PC-3 (cell line): ENCODE results near the gene TMPRSS13. TPM values are rescaled to one million over a fixed set of nuclear protein-coding genes. Genes with fewer than 3 reads are reported as not detected.

Experiments
- ATAC-seq: fragments of 200-7000 bp; cut with Tn5 transposase; 2 replicates; pipeline ENCODE4 v1.9.1; 2020; ENCODE audit warnings: mild to moderate bottlenecking, moderate library complexity
- BruUV-seq: library from RNA; stranded (reverse); fragments of 400-500 nt; replicated peaks from 2 replicates; lab custom pipeline; 2021; lab: Mats Ljungman, UMichigan
- CTCF ChIA-PET: fragments of 300-600 bp; sonication (Branson Sonifier 250); formaldehyde crosslinking; loops from one replicate; lab custom pipeline; 2022; ENCODE audit warnings: antibody characterized with exemption; lab: Charles Lee
- POLR2A ChIA-PET: fragments of 300-600 bp; sonication (Branson Sonifier 250); formaldehyde crosslinking; loops from one replicate; lab custom pipeline; 2022; ENCODE audit warnings: antibody characterized with exemption; ENCODE audit not compliant: unreplicated experiment; lab: Charles Lee
- DNase-seq: peaks from one replicate; pipeline ENCODE4 v3.0.0-alpha.2; 2015
- H2AFZ ChIP-seq: fragments of 300-600 bp; sonication (generic); 2 replicates; pipeline ENCODE4 v1.6.0; 2016; ENCODE audit warnings: antibody characterized with exemption, low read length
- H3F3A ChIP-seq: fragments of 300-600 bp; sonication (generic); one replicate; pipeline ENCODE4 v1.6.0; 2017; ENCODE audit warnings: antibody characterized with exemption, low read length, control low read depth, mild to moderate bottlenecking; ENCODE audit not compliant: unreplicated experiment
- H3K27ac ChIP-seq: fragments of 300-600 bp; sonication (generic); 2 replicates; pipeline ENCODE4 v1.5.1; 2016; ENCODE audit warnings: mild to moderate bottlenecking, low read length
- H3K27me3 ChIP-seq: fragments of 300-600 bp; sonication (generic); 2 replicates; pipeline ENCODE4 v1.6.1; 2016; ENCODE audit warnings: low read length, mixed read lengths
- H3K36me3 ChIP-seq: fragments of 300-600 bp; sonication (generic); 2 replicates; pipeline ENCODE4 v1.6.1; 2016; ENCODE audit warnings: low read depth, mixed run types, low read length, mixed read lengths
- H3K4me1 ChIP-seq: fragments of 300-600 bp; sonication (generic); 2 replicates; pipeline ENCODE4 v1.5.1; 2016; ENCODE audit warnings: low read length; ENCODE audit not compliant: insufficient read depth
- H3K4me2 ChIP-seq: fragments of 300-600 bp; sonication (generic); 2 replicates; pipeline ENCODE4 v1.6.0; 2016; ENCODE audit warnings: low read length
- H3K4me3 ChIP-seq: fragments of 300-600 bp; sonication (generic); 2 replicates; pipeline ENCODE4 v1.5.1; 2016; ENCODE audit warnings: mild to moderate bottlenecking, low read length, mixed read lengths
- H3K79me2 ChIP-seq: fragments of 300-600 bp; sonication (generic); 2 replicates; pipeline ENCODE4 v1.6.1; 2017; ENCODE audit warnings: low read length, mixed read lengths
- H3K9ac ChIP-seq: fragments of 300-600 bp; sonication (generic); 2 replicates; pipeline ENCODE4 v1.6.0; 2016; ENCODE audit warnings: mild to moderate bottlenecking, low read length
- H3K9me2 ChIP-seq: fragments of 300-600 bp; sonication (generic); replicated peaks from 2 replicates; pipeline ENCODE4 v1.6.1; 2016; ENCODE audit warnings: mixed run types, low read length, mixed read lengths
- H3K9me3 ChIP-seq: fragments of 300-600 bp; sonication (generic); 2 replicates; pipeline ENCODE4 v1.6.1; 2016; ENCODE audit warnings: low read length, mixed read lengths
- H4K20me1 ChIP-seq: fragments of 300-600 bp; sonication (generic); 2 replicates; pipeline ENCODE4 v1.6.1; 2016; ENCODE audit warnings: low read length, mixed read lengths
- EZH2 ChIP-seq: fragments of 300-600 bp; sonication (generic); IDR thresholded peaks from one replicate; pipeline ENCODE4 v1.6.1; 2017; ENCODE audit warnings: antibody characterized with exemption, mild to moderate bottlenecking, low read length; ENCODE audit not compliant: unreplicated experiment
- EZH2phosphoT487 ChIP-seq: fragments of 300-600 bp; sonication (generic); IDR thresholded peaks from 2 replicates; pipeline ENCODE4 v1.6.1; 2018; ENCODE audit warnings: mild to moderate bottlenecking, antibody characterized with exemption, low read length, borderline replicate concordance
- intact Hi-C: fragments of 100-400 bp; cut with micrococcal nuclease; formaldehyde crosslinking; loops from 2 replicates; pipeline ENCODE4 v1.9.0; 2023
- total RNA-seq: library from RNA; depleted of rRNA; stranded (reverse); fragments of >200 nt; gene quantifications from 2 replicates; pipeline ENCODE4 v1.2.3, GENCODE V29; 2014
- TF ChIP-seq, protein P1 (sequence below): fragments of 300-600 bp; sonication (generic); conservative IDR thresholded peaks from 2 replicates; pipeline ENCODE4 v1.5.1; 2017; ENCODE audit warnings: antibody characterized with exemption, low read depth, mild to moderate bottlenecking, low read length

The TMPRSS13 gene
- total RNA-seq, 1 experiment from 2014 or later: 2.9 TPM

- Histone ChIP-seq H3K9ac (no peak overlapping the region), H3K9me2 (no peaks in the 10 kb centered on the region), H3K4me1 (0 out of 2 replicates have a peak, but pooled peaks cover 4% of the 10 kb centered on the region), H4K20me1 (no peaks in the 10 kb centered on the region), H3K79me2 (no peaks in the 10 kb centered on the region), H3K27ac (no peak overlapping the region), H3K4me2 (no peak overlapping the region), H3K27me3 (peaks cover 31% of the 10 kb centered on the region), H3K36me3 (no peaks in the 10 kb centered on the region), H3F3A (no peaks in the 10 kb centered on the region), H2AFZ (no peak overlapping the region), H3K4me3 (no peak overlapping the region), H3K9me3 (peaks cover 19% of the 10 kb centered on the region)
- BruUV-seq: no TSS peak
- POLR2A ChIA-PET: no interaction called here
- ATAC-seq (peak; percentile 98), DNase-seq (peak; percentile 97)
- CTCF ChIA-PET: interaction anchor here (0.5 to 1.1 kb wide), 9 partner anchors 23 to 521 kb away, joined by 3 to 32 read pairs (median 5); no protein-coding TSS in a partner anchor
- TF ChIP-seq EZH2: no peak
- TF ChIP-seq, protein P1, sequence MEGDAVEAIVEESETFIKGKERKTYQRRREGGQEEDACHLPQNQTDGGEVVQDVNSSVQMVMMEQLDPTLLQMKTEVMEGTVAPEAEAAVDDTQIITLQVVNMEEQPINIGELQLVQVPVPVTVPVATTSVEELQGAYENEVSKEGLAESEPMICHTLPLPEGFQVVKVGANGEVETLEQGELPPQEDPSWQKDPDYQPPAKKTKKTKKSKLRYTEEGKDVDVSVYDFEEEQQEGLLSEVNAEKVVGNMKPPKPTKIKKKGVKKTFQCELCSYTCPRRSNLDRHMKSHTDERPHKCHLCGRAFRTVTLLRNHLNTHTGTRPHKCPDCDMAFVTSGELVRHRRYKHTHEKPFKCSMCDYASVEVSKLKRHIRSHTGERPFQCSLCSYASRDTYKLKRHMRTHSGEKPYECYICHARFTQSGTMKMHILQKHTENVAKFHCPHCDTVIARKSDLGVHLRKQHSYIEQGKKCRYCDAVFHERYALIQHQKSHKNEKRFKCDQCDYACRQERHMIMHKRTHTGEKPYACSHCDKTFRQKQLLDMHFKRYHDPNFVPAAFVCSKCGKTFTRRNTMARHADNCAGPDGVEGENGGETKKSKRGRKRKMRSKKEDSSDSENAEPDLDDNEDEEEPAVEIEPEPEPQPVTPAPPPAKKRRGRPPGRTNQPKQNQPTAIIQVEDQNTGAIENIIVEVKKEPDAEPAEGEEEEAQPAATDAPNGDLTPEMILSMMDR: peak; percentile 99
- intact Hi-C loops: loop anchor here (1.0 to 5.0 kb wide), 2 partner anchors 103 to 520 kb away; no protein-coding TSS in a partner anchor
Observed at GRCh38 chr11:117946842-117947526, 17.8 kb upstream of the TMPRSS13 start.

DNA sequence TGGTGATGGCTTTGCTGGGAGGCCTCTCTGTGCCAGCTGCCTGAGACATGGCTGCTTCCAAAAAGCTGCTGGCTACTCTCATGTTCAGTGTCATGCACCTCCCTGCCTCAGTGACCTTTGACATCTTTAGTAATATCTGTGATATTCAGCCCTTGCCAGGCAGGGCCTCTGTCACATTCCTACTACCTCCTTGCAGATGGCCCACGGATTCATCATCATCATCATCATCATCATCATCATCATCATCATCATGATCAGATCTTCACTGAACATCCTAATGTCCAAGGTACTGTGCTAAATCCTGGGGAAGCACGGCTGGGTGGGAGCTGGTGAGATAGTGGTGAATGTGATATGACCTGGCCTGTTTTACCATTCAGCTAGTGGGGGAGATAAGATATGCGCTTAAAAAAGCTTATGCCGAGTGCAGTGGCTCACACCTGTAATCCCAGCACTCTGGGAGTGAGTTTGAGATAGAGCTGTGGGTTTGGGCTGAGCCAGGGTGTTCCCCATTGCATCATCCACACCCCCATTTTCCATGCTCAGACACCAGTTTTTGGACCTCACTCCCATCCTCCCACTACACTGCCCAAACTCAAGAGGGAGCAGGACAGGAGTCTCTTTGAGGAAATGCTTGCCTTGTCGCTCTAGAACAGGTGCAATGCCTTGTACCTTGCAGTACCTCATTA, 17.1 kb upstream of the TMPRSS13 start:
- DNase-seq (no peak), ATAC-seq (no peak)
- no peaks in the 10 kb centered on the region for H3K36me3 ChIP-seq
- H3K4me3 ChIP-seq: no peak overlapping the region
- peaks cover 24% of the 10 kb centered on the region for H3K27me3 ChIP-seq
- no peak for TF ChIP-seq EZH2
- TF ChIP-seq, protein P1: no peak
- no peak for TF ChIP-seq EZH2phosphoT487
- no peaks in the 10 kb centered on the region for H3F3A ChIP-seq
- H3K4me2 ChIP-seq: no peak overlapping the region
- ChIA-PET POLR2A (no interaction called here), CTCF (interaction anchor here (0.5 to 1.1 kb wide), 9 partner anchors 22 to 520 kb away, joined by 3 to 32 read pairs (median 5); no protein-coding TSS in a partner anchor)
- 0 out of 2 replicates have a peak, but pooled peaks cover 4% of the 10 kb centered on the region for H3K4me1 ChIP-seq
- peaks cover 19% of the 10 kb centered on the region for H3K9me3 ChIP-seq
- BruUV-seq: no TSS peak
- H3K27ac ChIP-seq: no peak overlapping the region
- intact Hi-C loops: loop anchor here (5.0 kb wide), 1 partner anchor 519 kb away; no protein-coding TSS in a partner anchor
- H3K9ac ChIP-seq: no peak overlapping the region
- no peak overlapping the region for H2AFZ ChIP-seq
- H3K79me2 ChIP-seq: no peaks in the 10 kb centered on the region
- no peaks in the 10 kb centered on the region for H4K20me1 ChIP-seq
- no peaks in the 10 kb centered on the region for H3K9me2 ChIP-seq
